Astrocyte of the cerebellum (primary cell): Measurements from ENCODE around the gene ITGA2.

Source experiments
- DNase-seq: peaks from one replicate; pipeline ENCODE4 v3.0.0-alpha.2; 2011; ENCODE audit warnings: low read depth
- H3K4me3 ChIP-seq: 2 replicates; pipeline ENCODE4 v1.5.1; 2011; ENCODE audit warnings: mild to moderate bottlenecking, low read depth, low read length, moderate library complexity
- in situ Hi-C: cut with HindIII; loops from 2 replicates; pipeline ENCODE4 v1.10.0; 2017; ENCODE audit warnings: low sequenced_read_pairs
- TF ChIP-seq, protein P1 (sequence below): IDR thresholded peaks from 2 replicates; pipeline ENCODE4 v1.5.1; 2012; ENCODE audit warnings: low read length, low read depth, moderate library complexity, mild to moderate bottlenecking; ENCODE audit errors: missing control alignments

Gene ITGA2

DNA sequence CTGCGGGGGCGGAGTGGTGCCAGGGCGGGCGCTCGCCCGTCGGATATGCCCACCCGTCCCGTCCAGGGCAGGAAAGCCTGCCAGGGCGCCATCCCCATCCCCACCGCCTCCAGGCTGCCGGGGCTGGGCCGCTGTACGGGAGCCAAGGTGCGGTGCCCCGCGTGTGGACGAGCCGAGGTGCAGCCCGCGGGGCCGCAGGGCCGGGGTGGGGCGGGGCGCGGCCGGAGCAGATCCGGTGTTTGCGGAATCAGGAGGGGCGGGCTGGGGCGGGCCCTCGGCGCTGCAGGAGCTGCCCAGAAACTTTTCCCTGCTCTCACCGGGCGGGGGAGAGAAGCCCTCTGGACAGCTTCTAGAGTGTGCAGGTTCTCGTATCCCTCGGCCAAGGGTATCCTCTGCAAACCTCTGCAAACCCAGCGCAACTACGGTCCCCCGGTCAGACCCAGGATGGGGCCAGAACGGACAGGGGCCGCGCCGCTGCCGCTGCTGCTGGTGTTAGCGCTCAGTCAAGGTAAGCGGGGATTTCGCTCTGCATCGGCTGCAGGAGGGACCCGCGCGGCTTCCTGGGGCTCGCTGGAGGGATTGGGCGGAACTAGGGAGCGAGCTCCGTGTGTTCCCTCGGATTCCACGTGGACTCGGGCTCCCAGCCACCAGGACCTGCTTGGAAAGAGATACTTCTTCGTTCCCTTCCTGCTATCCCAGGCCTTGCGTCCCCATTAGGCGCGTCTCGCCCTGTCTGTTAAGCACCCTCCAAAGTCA lies at the start of gene ITGA2:
TSS of gene ITGA2 (plus strand) at position 328 of the 756 bp plus-strand sequence. CDS start at position 445, 117 bp downstream.
- no peak for DNase-seq
- TF ChIP-seq, protein P1, sequence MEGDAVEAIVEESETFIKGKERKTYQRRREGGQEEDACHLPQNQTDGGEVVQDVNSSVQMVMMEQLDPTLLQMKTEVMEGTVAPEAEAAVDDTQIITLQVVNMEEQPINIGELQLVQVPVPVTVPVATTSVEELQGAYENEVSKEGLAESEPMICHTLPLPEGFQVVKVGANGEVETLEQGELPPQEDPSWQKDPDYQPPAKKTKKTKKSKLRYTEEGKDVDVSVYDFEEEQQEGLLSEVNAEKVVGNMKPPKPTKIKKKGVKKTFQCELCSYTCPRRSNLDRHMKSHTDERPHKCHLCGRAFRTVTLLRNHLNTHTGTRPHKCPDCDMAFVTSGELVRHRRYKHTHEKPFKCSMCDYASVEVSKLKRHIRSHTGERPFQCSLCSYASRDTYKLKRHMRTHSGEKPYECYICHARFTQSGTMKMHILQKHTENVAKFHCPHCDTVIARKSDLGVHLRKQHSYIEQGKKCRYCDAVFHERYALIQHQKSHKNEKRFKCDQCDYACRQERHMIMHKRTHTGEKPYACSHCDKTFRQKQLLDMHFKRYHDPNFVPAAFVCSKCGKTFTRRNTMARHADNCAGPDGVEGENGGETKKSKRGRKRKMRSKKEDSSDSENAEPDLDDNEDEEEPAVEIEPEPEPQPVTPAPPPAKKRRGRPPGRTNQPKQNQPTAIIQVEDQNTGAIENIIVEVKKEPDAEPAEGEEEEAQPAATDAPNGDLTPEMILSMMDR, result no peak
- H3K4me3 ChIP-seq, result peak within 1 kb of the TSS; percentile 65
- in situ Hi-C loops, result no loop called here

DNA sequence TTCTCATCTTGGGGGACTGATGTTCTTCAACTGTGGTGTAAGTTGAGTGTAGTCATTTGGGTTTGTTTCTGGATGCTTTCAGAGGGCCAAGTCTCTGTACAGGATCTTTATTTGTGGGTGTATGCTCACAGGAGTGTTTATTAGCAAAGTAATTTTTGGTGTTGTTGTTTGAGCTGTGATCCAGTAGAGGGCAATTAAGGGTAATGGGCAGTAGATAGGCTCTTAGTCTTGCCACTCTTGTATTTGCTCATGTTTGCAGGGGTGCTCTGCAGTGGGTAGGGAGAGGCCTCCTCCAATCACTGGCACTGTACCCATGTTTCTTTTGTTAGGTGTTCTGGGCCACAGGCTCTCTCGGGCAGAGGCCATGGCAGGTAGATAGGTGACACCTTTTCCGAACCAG lies 45.9 kb upstream of the ITGA2 start:
- no peak overlapping the region for H3K4me3 ChIP-seq
- TF ChIP-seq, protein P1, result no peak
- in situ Hi-C loops, result no loop called here
- DNase-seq, result no peak

DNA sequence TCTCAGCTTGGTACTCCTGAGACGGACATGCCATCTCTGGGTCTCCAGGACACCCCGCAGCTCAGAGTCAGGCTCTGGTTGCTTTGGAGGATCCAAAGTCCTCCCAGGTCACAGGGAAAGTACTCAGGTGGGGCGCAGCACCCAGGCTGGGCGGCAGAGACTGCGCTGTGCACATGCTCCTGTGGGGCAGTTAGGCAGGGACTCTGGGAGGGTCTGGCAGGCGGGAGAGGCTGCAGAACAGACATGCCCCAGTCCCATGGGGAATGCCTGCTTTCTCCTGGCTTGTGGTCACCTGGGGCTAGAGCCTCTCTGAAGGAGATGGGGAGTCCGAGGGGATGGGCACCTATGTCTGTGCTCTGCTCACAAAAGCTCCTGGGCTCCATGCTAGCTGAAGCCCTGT lies 45.3 kb upstream of the ITGA2 start:
- DNase-seq, result no peak
- H3K4me3 ChIP-seq, result no peak overlapping the region
- in situ Hi-C loops, result no loop called here
- TF ChIP-seq, protein P1, result no peak

DNA sequence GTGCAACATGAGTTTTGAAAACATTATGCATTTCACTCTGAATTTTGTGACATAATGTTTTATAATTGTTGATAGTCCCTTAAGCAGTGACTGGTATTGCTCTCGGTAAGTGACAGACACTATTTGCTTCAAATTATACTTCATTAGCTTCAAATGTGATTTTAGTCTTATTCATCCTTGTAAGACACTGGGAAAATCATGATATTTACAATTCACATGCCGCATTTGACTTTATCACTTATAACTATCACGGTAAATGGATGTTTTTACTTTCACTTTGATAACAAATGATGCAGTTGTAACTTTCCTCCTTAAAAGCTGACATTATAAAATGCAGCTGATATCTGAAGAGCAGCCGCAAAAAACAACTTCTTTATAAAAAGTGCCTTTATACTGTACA lies 44.1 kb upstream of the ITGA2 start:
- DNase-seq, result no peak
- in situ Hi-C loops, result no loop called here
- H3K4me3 ChIP-seq, result no peak overlapping the region
- TF ChIP-seq, protein P1, result no peak

DNA sequence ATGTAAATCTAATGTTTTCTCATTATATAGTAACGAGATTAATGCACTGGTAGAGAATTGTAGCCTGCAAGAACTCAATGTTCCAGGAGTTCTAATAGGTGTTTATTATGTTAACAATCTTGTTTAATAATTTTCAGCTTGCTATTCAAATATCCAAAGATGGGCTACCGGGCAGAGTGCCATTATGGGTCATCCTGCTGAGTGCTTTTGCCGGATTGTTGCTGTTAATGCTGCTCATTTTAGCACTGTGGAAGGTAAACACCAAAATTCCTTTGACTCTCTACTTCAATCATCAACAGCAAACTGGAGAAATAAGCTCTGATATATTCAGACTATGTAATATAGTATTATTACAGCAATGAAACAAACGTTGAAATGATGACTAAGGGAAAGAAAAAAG lies 41.9 kb upstream of the ITGA2 start:
- H3K4me3 ChIP-seq, result no peak overlapping the region
- TF ChIP-seq, protein P1, result no peak
- DNase-seq, result no peak
- in situ Hi-C loops, result no loop called here

DNA sequence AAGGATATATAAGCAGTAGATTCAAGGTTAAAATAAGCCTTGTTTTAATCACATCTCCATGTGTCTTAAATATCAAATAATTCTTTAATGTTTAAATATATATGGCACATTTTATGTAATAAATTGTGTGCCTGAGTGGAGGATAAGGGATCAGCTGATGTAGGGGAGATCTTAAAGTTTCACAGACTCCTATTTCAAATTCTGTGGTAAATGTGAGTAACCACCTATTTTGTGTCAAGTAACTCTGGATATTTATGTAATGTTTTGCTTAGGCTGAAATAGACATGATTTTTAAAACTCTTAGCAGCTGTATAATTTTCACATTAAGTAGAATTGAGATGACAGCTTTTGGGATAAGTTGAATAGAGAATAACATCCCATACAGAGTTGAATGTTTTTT lies 41.3 kb upstream of the ITGA2 start:
- peak; percentile 9 for DNase-seq
- in situ Hi-C loops, result no loop called here
- TF ChIP-seq, protein P1, result no peak
- H3K4me3 ChIP-seq, result no peak overlapping the region
